GM23338 (cell line): Measurements from ENCODE around the gene GOLGA2. TPM values are rescaled to one million over a fixed set of nuclear protein-coding genes. Genes with fewer than 3 reads are reported as not detected.
A peak's percentile ranks its signal among the peaks of the same experiment; 100 is the strongest.

Source experiments
- ATAC-seq: fragments of 200-7000 bp; cut with Tn5 transposase; 3 replicates; pipeline ENCODE4 v1.9.1; 2020
- DNase-seq: peaks from one replicate; pipeline ENCODE4 v3.0.0-alpha.2; 2015; ENCODE audit warnings: low spot score
- H2AFZ ChIP-seq: fragments of 200-600 bp; sonication (generic); 2 replicates; pipeline ENCODE4 v1.8.0; 2016; ENCODE audit warnings: antibody characterized with exemption, mild to moderate bottlenecking, moderate library complexity
- H3F3A ChIP-seq: fragments of 200-600 bp; sonication (generic); replicated peaks from 2 replicates; pipeline ENCODE4 v1.8.0; 2017; ENCODE audit warnings: antibody characterized with exemption, mixed run types, low read depth
- H3K27ac ChIP-seq: fragments of 200-600 bp; sonication (generic); 2 replicates; pipeline ENCODE4 v1.6.1; 2016; ENCODE audit warnings: low read depth
- H3K27me3 ChIP-seq: fragments of 200-600 bp; sonication (generic); 2 replicates; pipeline ENCODE4 v1.8.0; 2016; ENCODE audit warnings: mild to moderate bottlenecking, mixed run types, moderate library complexity; ENCODE audit not compliant: insufficient read depth
- H3K36me3 ChIP-seq: fragments of 200-600 bp; sonication (generic); 2 replicates; pipeline ENCODE4 v1.8.0; 2016; ENCODE audit warnings: mild to moderate bottlenecking; ENCODE audit not compliant: insufficient read depth
- H3K4me1 ChIP-seq: fragments of 200-600 bp; sonication (generic); 2 replicates; pipeline ENCODE4 v1.8.0; 2016; ENCODE audit warnings: mild to moderate bottlenecking, moderate library complexity; ENCODE audit not compliant: insufficient read depth
- H3K4me2 ChIP-seq: fragments of 200-600 bp; sonication (generic); 2 replicates; pipeline ENCODE4 v1.7.1; 2017; ENCODE audit warnings: mixed run types
- H3K4me3 ChIP-seq: fragments of 200-600 bp; sonication (generic); 2 replicates; pipeline ENCODE4 v1.6.1; 2016; ENCODE audit warnings: mixed run types
- H3K79me2 ChIP-seq: fragments of 200-600 bp; sonication (generic); replicated peaks from 2 replicates; pipeline ENCODE4 v1.8.0; 2017; ENCODE audit warnings: mild to moderate bottlenecking; ENCODE audit not compliant: insufficient read depth
- H3K9me2 ChIP-seq: fragments of 200-600 bp; sonication (generic); 2 replicates; pipeline ENCODE4 v1.8.0; 2017; ENCODE audit not compliant: insufficient read depth
- H4K20me1 ChIP-seq: fragments of 200-600 bp; sonication (generic); replicated peaks from 2 replicates; pipeline ENCODE4 v1.8.0; 2017; ENCODE audit warnings: mild to moderate bottlenecking; ENCODE audit not compliant: insufficient read depth
- H3K27ac Mint-ChIP-seq: 2 replicates; pipeline ENCODE4 v1.8.0; 2020; ENCODE audit warnings: inconsistent platforms, mild to moderate bottlenecking, moderate library complexity, mixed read lengths
- H3K27me3 Mint-ChIP-seq: 3 replicates; pipeline ENCODE4 v1.8.0; 2022; ENCODE audit warnings: low read depth, mild to moderate bottlenecking, moderate library complexity, mixed read lengths, inconsistent platforms; ENCODE audit not compliant: insufficient read depth, poor library complexity
- H3K36me3 Mint-ChIP-seq: 3 replicates; pipeline ENCODE4 v1.8.0; 2021; ENCODE audit warnings: low read depth, mild to moderate bottlenecking, inconsistent platforms, moderate library complexity, mixed read lengths
- H3K4me1 Mint-ChIP-seq: 3 replicates; pipeline ENCODE4 v1.8.0; 2020; ENCODE audit warnings: mild to moderate bottlenecking, inconsistent platforms, mixed read lengths
- H3K4me3 Mint-ChIP-seq: 3 replicates; pipeline ENCODE4 v1.8.0; 2021; ENCODE audit warnings: moderate library complexity, mild to moderate bottlenecking, inconsistent platforms, mixed read lengths
- H3K9me3 Mint-ChIP-seq: 3 replicates; pipeline ENCODE4 v1.8.0; 2020; ENCODE audit warnings: moderate library complexity, mild to moderate bottlenecking, inconsistent platforms, mixed read lengths
- CREB1 ChIP-seq: fragments of 250-450 bp; sonication (Bioruptor Pico); IDR thresholded peaks from 2 replicates; pipeline ENCODE4 v1.5.0; 2020; ENCODE audit warnings: low read depth, mild to moderate bottlenecking, moderate library complexity
- NANOG ChIP-seq: IDR thresholded peaks from 2 replicates; pipeline ENCODE4 v1.6.1; 2016; ENCODE audit warnings: antibody characterized with exemption, borderline replicate concordance
- POLR2AphosphoS5 ChIP-seq: IDR thresholded peaks from 2 replicates; pipeline ENCODE4 v1.6.1; 2016; ENCODE audit warnings: antibody characterized with exemption, low read depth
- ZNF331 ChIP-seq: fragments of 250-450 bp; sonication (Bioruptor Pico); IDR thresholded peaks from 2 replicates; pipeline ENCODE4 v1.5.0; 2020; ENCODE audit warnings: low read depth, mild to moderate bottlenecking, moderate library complexity
- polyA plus RNA-seq: library from polyadenylated mRNA; unstranded; fragments of >200 nt; fragmentation: Nextera tagmentation; extraction: Ambion mirVana; gene quantifications from 2 replicates; pipeline ENCODE4 v1.2.1, GENCODE V29; 2016
- total RNA-seq: library from RNA; depleted of rRNA; stranded (reverse); fragments of >200 nt; shearing (Covaris generic); gene quantifications from 2 replicates; pipeline ENCODE4 v1.2.3, GENCODE V29; 2014
- TF ChIP-seq, protein P1 (sequence below): fragments of 250-450 bp; sonication (Bioruptor Pico); IDR thresholded peaks from 2 replicates; pipeline ENCODE4 v1.5.0; 2020; ENCODE audit warnings: mild to moderate bottlenecking, moderate library complexity

The GOLGA2 gene
- total and polyA plus RNA-seq, 2 experiments from 2014 or later, result 32.6 to 48.4 TPM

GRCh38 chr9:128250839-128251731 lies 24.7 kb downstream of the GOLGA2 start (continued):
- TF ChIP-seq, protein P1, sequence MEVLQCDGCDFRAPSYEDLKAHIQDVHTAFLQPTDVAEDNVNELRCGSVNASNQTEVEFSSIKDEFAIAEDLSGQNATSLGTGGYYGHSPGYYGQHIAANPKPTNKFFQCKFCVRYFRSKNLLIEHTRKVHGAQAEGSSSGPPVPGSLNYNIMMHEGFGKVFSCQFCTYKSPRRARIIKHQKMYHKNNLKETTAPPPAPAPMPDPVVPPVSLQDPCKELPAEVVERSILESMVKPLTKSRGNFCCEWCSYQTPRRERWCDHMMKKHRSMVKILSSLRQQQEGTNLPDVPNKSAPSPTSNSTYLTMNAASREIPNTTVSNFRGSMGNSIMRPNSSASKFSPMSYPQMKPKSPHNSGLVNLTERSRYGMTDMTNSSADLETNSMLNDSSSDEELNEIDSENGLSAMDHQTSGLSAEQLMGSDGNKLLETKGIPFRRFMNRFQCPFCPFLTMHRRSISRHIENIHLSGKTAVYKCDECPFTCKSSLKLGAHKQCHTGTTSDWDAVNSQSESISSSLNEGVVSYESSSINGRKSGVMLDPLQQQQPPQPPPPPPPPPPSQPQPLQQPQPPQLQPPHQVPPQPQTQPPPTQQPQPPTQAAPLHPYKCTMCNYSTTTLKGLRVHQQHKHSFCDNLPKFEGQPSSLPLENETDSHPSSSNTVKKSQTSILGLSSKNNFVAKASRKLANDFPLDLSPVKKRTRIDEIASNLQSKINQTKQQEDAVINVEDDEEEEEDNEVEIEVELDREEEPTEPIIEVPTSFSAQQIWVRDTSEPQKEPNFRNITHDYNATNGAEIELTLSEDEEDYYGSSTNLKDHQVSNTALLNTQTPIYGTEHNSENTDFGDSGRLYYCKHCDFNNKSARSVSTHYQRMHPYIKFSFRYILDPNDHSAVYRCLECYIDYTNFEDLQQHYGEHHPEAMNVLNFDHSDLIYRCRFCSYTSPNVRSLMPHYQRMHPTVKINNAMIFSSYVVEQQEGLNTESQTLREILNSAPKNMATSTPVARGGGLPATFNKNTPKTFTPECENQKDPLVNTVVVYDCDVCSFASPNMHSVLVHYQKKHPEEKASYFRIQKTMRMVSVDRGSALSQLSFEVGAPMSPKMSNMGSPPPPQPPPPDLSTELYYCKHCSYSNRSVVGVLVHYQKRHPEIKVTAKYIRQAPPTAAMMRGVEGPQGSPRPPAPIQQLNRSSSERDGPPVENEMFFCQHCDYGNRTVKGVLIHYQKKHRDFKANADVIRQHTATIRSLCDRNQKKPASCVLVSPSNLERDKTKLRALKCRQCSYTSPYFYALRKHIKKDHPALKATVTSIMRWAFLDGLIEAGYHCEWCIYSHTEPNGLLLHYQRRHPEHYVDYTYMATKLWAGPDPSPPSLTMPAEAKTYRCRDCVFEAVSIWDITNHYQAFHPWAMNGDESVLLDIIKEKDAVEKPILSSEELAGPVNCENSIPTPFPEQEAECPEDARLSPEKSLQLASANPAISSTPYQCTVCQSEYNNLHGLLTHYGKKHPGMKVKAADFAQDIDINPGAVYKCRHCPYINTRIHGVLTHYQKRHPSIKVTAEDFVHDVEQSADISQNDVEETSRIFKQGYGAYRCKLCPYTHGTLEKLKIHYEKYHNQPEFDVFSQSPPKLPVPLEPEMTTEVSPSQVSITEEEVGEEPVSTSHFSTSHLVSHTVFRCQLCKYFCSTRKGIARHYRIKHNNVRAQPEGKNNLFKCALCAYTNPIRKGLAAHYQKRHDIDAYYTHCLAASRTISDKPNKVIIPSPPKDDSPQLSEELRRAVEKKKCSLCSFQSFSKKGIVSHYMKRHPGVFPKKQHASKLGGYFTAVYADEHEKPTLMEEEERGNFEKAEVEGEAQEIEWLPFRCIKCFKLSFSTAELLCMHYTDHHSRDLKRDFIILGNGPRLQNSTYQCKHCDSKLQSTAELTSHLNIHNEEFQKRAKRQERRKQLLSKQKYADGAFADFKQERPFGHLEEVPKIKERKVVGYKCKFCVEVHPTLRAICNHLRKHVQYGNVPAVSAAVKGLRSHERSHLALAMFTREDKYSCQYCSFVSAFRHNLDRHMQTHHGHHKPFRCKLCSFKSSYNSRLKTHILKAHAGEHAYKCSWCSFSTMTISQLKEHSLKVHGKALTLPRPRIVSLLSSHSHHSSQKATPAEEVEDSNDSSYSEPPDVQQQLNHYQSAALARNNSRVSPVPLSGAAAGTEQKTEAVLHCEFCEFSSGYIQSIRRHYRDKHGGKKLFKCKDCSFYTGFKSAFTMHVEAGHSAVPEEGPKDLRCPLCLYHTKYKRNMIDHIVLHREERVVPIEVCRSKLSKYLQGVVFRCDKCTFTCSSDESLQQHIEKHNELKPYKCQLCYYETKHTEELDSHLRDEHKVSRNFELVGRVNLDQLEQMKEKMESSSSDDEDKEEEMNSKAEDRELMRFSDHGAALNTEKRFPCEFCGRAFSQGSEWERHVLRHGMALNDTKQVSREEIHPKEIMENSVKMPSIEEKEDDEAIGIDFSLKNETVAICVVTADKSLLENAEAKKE (CRISPR knock-in tag), result no peak
- TF ChIP-seq ZNF331 (CRISPR knock-in tag), result no peak

- H3K4me1 Mint-ChIP-seq, result peaks cover 40% of the 10 kb centered on the region
- peak overlapping the region; percentile 87 for H3K4me3 Mint-ChIP-seq
- no peak overlapping the region for H3K27ac ChIP-seq
- 0 out of 2 replicates have a peak, but pooled peaks cover 6% of the 10 kb centered on the region for H3K79me2 ChIP-seq
- TF ChIP-seq NANOG, result no peak
- TF ChIP-seq POLR2AphosphoS5, result peak; percentile 61
- TF ChIP-seq CREB1 (CRISPR knock-in tag), result peak; percentile 64; the same call in 1 of the 2 replicates
- peak overlapping the region; percentile 63; the same call in 1 of the 2 replicates for H2AFZ ChIP-seq
- H3K4me3 ChIP-seq, result peak overlapping the region; percentile 88
- no peaks in the 10 kb centered on the region for H3K36me3 ChIP-seq
- H3K36me3 Mint-ChIP-seq, result peaks cover 9% of the 10 kb centered on the region; the same call in 2 of the 3 replicates
- ATAC-seq (peak; percentile 59), DNase-seq (peak; percentile 90)
- peaks cover 12% of the 10 kb centered on the region; the same call in 1 of the 2 replicates for H3F3A ChIP-seq
- no peaks in the 10 kb centered on the region for H3K27me3 ChIP-seq
- H4K20me1 ChIP-seq, result peaks cover 6% of the 10 kb centered on the region
- no peaks in the 10 kb centered on the region; the same call in 2 of the 3 replicates for H3K9me3 Mint-ChIP-seq
- peaks cover 20% of the 10 kb centered on the region for H3K27me3 Mint-ChIP-seq
- H3K4me1 ChIP-seq, result peaks cover 26% of the 10 kb centered on the region
- peak overlapping the region; percentile 65; the same call in 1 of the 2 replicates for H3K27ac Mint-ChIP-seq
- no peaks in the 10 kb centered on the region for H3K9me2 ChIP-seq
- H3K4me2 ChIP-seq, result peak overlapping the region; percentile 94
These were observed 25.6 kb downstream of the GOLGA2 start for GRCh38 chr9:128249908-128250838.
